Liver (tissue), 3 donors: Measurements from ENCODE around the gene RUNX1.

Experiments used
- EGR1 ChIP-seq, 2 donors: IDR thresholded peaks; 2 replicates each; pipeline ENCODE4 v1.6.1; 2016 to 2018; ENCODE audit warnings: antibody characterized with exemption in 2 of 2, low read depth in 2 of 2
- GABPA ChIP-seq, 2 donors: IDR thresholded peaks in 1 of 2; conservative IDR thresholded peaks in 1 of 2; 2 replicates each; pipeline ENCODE4 v1.6.1; 2016; ENCODE audit warnings: antibody characterized with exemption in 2 of 2, mild to moderate bottlenecking in 1 of 2, moderate library complexity in 1 of 2
- HNF4A ChIP-seq, 2 donors: conservative IDR thresholded peaks; 2 replicates each; pipeline ENCODE4 v1.6.1; 2016; ENCODE audit warnings: antibody characterized with exemption in 2 of 2, mild to moderate bottlenecking in 2 of 2
- JUND ChIP-seq, 2 donors: IDR thresholded peaks; 2 replicates each; pipeline ENCODE4 v1.6.1; 2016; ENCODE audit warnings: antibody characterized with exemption in 2 of 2
- RXRA ChIP-seq, 2 donors: IDR thresholded peaks; 2 replicates each; pipeline ENCODE4 v1.6.1; 2017 to 2018; ENCODE audit warnings: antibody characterized with exemption in 2 of 2, mild to moderate bottlenecking in 1 of 2
- SP1 ChIP-seq: IDR thresholded peaks from 2 replicates; pipeline ENCODE4 v1.6.1; 2018; ENCODE audit warnings: antibody characterized with exemption, mild to moderate bottlenecking
- TAF1 ChIP-seq: conservative IDR thresholded peaks from 2 replicates; pipeline ENCODE4 v1.6.1; 2016; ENCODE audit warnings: antibody characterized with exemption, mild to moderate bottlenecking
- TF ChIP-seq, protein P1 (sequence below): fragments of 150-350 bp; IDR thresholded peaks from 2 replicates; pipeline ENCODE4 v1.5.1; 2017; ENCODE audit warnings: improper control_type of control experiment, low read depth, low read length; ENCODE audit not compliant: missing input control
- TF ChIP-seq, protein P2 (sequence below): IDR thresholded peaks from 2 replicates; pipeline ENCODE4 v1.6.1; 2016; ENCODE audit warnings: antibody characterized with exemption
- TF ChIP-seq, protein P3 (sequence below): IDR thresholded peaks from 2 replicates; pipeline ENCODE4 v1.6.1; 2016; ENCODE audit warnings: antibody characterized with exemption
- TF ChIP-seq, protein P4 (sequence below): IDR thresholded peaks from 2 replicates; pipeline ENCODE4 v1.6.1; 2016; ENCODE audit warnings: antibody characterized with exemption, mild to moderate bottlenecking
- TF ChIP-seq, protein P5 (sequence below): IDR thresholded peaks from 2 replicates; pipeline ENCODE4 v1.6.1; 2016; ENCODE audit warnings: antibody characterized with exemption
- donor health status: healthy.
- donor health status: healthy.

DNA sequence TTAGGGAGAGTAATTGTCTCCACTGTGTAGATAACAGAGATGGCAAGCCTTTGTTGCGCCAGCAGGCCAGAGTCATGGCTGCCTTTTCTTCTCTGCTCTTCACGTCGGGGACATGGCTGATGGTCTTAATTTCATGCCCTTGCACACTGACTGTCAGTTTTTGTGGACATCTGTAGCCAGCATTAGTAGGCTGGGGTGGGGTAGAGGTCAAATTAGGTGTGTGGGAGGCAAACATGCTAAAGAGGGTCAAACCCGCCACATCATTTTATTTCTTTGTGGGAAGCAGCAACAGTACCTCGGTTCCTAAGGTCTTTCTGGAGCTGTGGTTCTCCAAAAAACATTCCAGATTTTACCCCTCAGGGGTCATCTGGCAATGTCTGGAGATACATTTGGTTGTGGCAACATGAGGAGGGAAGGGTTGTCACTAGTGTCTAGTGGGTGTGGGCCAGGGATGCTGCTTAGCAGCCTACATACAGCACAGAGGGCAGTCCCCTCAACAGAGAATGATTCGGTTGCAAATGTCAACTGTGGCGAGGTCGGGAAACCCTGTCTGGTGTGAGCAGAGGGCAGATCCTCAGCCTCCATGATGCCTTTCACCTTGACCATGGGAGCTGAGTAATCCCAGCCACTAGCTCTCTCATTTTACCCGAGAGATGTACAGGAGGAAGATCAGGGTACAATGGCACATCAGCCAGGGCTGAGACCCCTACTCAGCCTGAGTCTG is 14.7 kb downstream of the RUNX1 start:
- TF ChIP-seq, protein P1, sequence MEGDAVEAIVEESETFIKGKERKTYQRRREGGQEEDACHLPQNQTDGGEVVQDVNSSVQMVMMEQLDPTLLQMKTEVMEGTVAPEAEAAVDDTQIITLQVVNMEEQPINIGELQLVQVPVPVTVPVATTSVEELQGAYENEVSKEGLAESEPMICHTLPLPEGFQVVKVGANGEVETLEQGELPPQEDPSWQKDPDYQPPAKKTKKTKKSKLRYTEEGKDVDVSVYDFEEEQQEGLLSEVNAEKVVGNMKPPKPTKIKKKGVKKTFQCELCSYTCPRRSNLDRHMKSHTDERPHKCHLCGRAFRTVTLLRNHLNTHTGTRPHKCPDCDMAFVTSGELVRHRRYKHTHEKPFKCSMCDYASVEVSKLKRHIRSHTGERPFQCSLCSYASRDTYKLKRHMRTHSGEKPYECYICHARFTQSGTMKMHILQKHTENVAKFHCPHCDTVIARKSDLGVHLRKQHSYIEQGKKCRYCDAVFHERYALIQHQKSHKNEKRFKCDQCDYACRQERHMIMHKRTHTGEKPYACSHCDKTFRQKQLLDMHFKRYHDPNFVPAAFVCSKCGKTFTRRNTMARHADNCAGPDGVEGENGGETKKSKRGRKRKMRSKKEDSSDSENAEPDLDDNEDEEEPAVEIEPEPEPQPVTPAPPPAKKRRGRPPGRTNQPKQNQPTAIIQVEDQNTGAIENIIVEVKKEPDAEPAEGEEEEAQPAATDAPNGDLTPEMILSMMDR: no peak
- TF ChIP-seq JUND (IDR thresholded peaks at IDR 0.05): no peak
- TF ChIP-seq, protein P2, sequence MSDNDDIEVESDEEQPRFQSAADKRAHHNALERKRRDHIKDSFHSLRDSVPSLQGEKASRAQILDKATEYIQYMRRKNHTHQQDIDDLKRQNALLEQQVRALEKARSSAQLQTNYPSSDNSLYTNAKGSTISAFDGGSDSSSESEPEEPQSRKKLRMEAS: no peak
- TF ChIP-seq, protein P3, sequence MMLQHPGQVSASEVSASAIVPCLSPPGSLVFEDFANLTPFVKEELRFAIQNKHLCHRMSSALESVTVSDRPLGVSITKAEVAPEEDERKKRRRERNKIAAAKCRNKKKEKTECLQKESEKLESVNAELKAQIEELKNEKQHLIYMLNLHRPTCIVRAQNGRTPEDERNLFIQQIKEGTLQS: no peak
- TF ChIP-seq EGR1 (IDR thresholded peaks at IDR 0.05; ENCODE audit: low read depth in 2 of 2): no peak
- TF ChIP-seq, protein P4, sequence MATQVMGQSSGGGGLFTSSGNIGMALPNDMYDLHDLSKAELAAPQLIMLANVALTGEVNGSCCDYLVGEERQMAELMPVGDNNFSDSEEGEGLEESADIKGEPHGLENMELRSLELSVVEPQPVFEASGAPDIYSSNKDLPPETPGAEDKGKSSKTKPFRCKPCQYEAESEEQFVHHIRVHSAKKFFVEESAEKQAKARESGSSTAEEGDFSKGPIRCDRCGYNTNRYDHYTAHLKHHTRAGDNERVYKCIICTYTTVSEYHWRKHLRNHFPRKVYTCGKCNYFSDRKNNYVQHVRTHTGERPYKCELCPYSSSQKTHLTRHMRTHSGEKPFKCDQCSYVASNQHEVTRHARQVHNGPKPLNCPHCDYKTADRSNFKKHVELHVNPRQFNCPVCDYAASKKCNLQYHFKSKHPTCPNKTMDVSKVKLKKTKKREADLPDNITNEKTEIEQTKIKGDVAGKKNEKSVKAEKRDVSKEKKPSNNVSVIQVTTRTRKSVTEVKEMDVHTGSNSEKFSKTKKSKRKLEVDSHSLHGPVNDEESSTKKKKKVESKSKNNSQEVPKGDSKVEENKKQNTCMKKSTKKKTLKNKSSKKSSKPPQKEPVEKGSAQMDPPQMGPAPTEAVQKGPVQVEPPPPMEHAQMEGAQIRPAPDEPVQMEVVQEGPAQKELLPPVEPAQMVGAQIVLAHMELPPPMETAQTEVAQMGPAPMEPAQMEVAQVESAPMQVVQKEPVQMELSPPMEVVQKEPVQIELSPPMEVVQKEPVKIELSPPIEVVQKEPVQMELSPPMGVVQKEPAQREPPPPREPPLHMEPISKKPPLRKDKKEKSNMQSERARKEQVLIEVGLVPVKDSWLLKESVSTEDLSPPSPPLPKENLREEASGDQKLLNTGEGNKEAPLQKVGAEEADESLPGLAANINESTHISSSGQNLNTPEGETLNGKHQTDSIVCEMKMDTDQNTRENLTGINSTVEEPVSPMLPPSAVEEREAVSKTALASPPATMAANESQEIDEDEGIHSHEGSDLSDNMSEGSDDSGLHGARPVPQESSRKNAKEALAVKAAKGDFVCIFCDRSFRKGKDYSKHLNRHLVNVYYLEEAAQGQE: no peak
- TF ChIP-seq HNF4A (conservative IDR thresholded peaks at IDR 0.05): no peak
- no peak for TF ChIP-seq GABPA (IDR thresholded peaks at IDR 0.05 in 1 of 2, conservative IDR thresholded peaks at IDR 0.05 in 1 of 2)
- no peak for TF ChIP-seq SP1
- TF ChIP-seq TAF1: no peak
- TF ChIP-seq, protein P5, sequence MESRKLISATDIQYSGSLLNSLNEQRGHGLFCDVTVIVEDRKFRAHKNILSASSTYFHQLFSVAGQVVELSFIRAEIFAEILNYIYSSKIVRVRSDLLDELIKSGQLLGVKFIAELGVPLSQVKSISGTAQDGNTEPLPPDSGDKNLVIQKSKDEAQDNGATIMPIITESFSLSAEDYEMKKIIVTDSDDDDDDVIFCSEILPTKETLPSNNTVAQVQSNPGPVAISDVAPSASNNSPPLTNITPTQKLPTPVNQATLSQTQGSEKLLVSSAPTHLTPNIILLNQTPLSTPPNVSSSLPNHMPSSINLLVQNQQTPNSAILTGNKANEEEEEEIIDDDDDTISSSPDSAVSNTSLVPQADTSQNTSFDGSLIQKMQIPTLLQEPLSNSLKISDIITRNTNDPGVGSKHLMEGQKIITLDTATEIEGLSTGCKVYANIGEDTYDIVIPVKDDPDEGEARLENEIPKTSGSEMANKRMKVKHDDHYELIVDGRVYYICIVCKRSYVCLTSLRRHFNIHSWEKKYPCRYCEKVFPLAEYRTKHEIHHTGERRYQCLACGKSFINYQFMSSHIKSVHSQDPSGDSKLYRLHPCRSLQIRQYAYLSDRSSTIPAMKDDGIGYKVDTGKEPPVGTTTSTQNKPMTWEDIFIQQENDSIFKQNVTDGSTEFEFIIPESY: no peak
- TF ChIP-seq RXRA (IDR thresholded peaks at IDR 0.05): no peak
